GM21515 (cell line): Measurements from ENCODE around the gene SOHLH1.
"Not testable (repeated sequence)": the region's sequence is repeated elsewhere in the genome, so short reads cannot be mapped to it uniquely, and the experiment has no call there.

Experiments
- ATAC-seq: cut with Tn5 transposase; IDR thresholded peaks from one replicate; pipeline ENCODE4 v1.9.1; 2021; ENCODE audit not compliant: unreplicated experiment

Gene SOHLH1

GRCh38 chr9:135680056-135680455 lies 19.2 kb downstream of the SOHLH1 start:
- ATAC-seq, result no peak

- ATAC-seq, result no peak
Observed at GRCh38 chr9:135678236-135679017, 20.9 kb downstream of the SOHLH1 start.

GRCh38 chr9:135677641-135678168 lies 21.6 kb downstream of the SOHLH1 start:
- no peak for ATAC-seq

- no peak for ATAC-seq
Observed at GRCh38 chr9:135676891-135677290, 22.4 kb downstream of the SOHLH1 start.

- ATAC-seq, result no peak
Observed at GRCh38 chr9:135674977-135675376, 24.3 kb downstream of the SOHLH1 start.

GRCh38 chr9:135673941-135674340 lies 25.3 kb downstream of the SOHLH1 start:
- ATAC-seq, result no peak

GRCh38 chr9:135672786-135673185 lies 26.5 kb downstream of the SOHLH1 start:
- not testable (repeated sequence) for ATAC-seq

- ATAC-seq, result no peak
Observed at GRCh38 chr9:135671591-135672041, 27.7 kb downstream of the SOHLH1 start.

GRCh38 chr9:135670721-135671590 lies 28.3 kb downstream of the SOHLH1 start:
- ATAC-seq, result no peak

GRCh38 chr9:135669616-135670285 lies 29.5 kb downstream of the SOHLH1 start:
- ATAC-seq, result no peak

- ATAC-seq, result not testable (repeated sequence)
Observed at GRCh38 chr9:135669018-135669417, 30.3 kb downstream of the SOHLH1 start.

GRCh38 chr9:135667463-135668001 lies 31.7 kb downstream of the SOHLH1 start:
- no peak for ATAC-seq

GRCh38 chr9:135666534-135667462 lies 32.5 kb downstream of the SOHLH1 start:
- ATAC-seq, result no peak

GRCh38 chr9:135665795-135666189 lies 33.5 kb downstream of the SOHLH1 start:
- ATAC-seq, result no peak

- ATAC-seq, result no peak
Observed at GRCh38 chr9:135664801-135665794, 34.2 kb downstream of the SOHLH1 start.

GRCh38 chr9:135664266-135664665 lies 35.0 kb downstream of the SOHLH1 start:
- ATAC-seq, result no peak

- ATAC-seq, result no peak
Observed at GRCh38 chr9:135663857-135664256, 35.4 kb downstream of the SOHLH1 start.

GRCh38 chr9:135663451-135663770 lies 35.9 kb downstream of the SOHLH1 start:
- ATAC-seq, result no peak
